K562 (cell line): ENCODE results near the gene SLIT1. TPM values are rescaled to one million over a fixed set of nuclear protein-coding genes. Genes with fewer than 3 reads are reported as not detected.

Experiments
- CTCFL ChIP-seq: IDR thresholded peaks from 2 replicates; pipeline ENCODE4 v1.6.1; 2011; ENCODE audit warnings: borderline replicate concordance, low read depth, mild to moderate bottlenecking, moderate library complexity, low read length; ENCODE audit not compliant: insufficient read depth, poor library complexity, severe bottlenecking
- GTF2E2 ChIP-seq: fragments of 200-800 bp; sonication (Bioruptor generic); IDR thresholded peaks from 2 replicates; pipeline ENCODE4 v1.6.1; 2016; ENCODE audit warnings: missing genetic modification characterization, missing compliant biosample characterization
- NBN ChIP-seq: fragments of 450-650 bp; IDR thresholded peaks from 2 replicates; pipeline ENCODE4 v1.6.1; 2016; ENCODE audit warnings: low read depth, mild to moderate bottlenecking
- NR1H2 ChIP-seq: sonication (generic); formaldehyde crosslinking; IDR thresholded peaks from 2 replicates; pipeline ENCODE4 v1.4.0; 2020; ENCODE audit warnings: mild to moderate bottlenecking, missing genetic modification reagents
- PRDM10 ChIP-seq: fragments of 450-650 bp; IDR thresholded peaks from 2 replicates; pipeline ENCODE4 v1.6.1; 2018; ENCODE audit not compliant: partially characterized antibody
- polyA plus RNA-seq, 8 experiments: library from polyadenylated mRNA; depleted of rRNA in 4 of 8; stranded (reverse) in 5 of 8; unstranded in 3 of 8; fragments of >200 nt; fragmentation: Nextera tagmentation in 2 of 8; fragmentation: Illumina TruSeq in 1 of 8; extraction: Ambion mirVana in 2 of 8; extraction: Trizol in 1 of 8; gene quantifications; 2 replicates each; pipeline versions ENCODE4 v1.2.1 to v1.2.3, GENCODE V29; 2011 to 2014; ENCODE audit warnings: inconsistent platforms in 1 of 8, missing spikeins in 1 of 8
- total RNA-seq, 7 experiments: library from RNA; depleted of rRNA in 6 of 7; stranded (reverse); fragments of >200 nt in 6 of 7; fragmentation: Illumina TruSeq in 2 of 7; extraction: Trizol in 2 of 7; gene quantifications; 2 replicates each; pipeline versions ENCODE4 v1.2.1 to v1.2.3, GENCODE V29; 2011 to 2021; ENCODE audit warnings: low replicate concordance in 1 of 7
- TF ChIP-seq, protein P1 (sequence below): fragments of 450-650 bp; IDR thresholded peaks from 2 replicates; pipeline ENCODE4 v1.6.1; 2016; ENCODE audit warnings: antibody characterized with exemption

The SLIT1 gene
- total and polyA plus RNA-seq, 9 of the 15 experiments (the other 6 are each of a cell fraction or from before 2014, with no cell fraction given) = 0.01 to 0.11 (median 0.04) TPM; not detected in 3

DNA sequence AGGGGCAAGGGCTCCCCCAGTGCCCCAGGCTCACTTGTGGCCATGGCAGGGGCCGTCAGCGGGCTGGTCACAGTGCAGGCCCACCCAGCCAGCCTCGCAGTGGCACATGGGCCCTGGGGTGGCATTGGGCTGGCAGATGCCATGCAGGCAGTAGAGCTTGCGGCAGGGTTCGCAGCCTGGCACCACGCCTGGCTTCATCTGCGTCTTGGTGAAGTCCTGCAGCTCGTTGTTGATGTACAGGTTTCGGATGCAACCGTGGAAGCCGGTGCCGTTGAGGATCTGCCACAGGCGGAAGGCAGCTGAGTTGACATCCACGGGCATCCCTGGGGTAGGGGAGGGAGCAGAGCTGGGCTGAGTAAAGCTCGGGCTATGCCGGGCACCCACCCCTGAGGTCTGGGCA lies 183.1 kb downstream of the SLIT1 start (continued):
- TF ChIP-seq PRDM10 (no peak), NR1H2 (CRISPR knock-in tag) (no peak), GTF2E2 (no peak), CTCFL (no peak), NBN (no peak)
- TF ChIP-seq, protein P1, sequence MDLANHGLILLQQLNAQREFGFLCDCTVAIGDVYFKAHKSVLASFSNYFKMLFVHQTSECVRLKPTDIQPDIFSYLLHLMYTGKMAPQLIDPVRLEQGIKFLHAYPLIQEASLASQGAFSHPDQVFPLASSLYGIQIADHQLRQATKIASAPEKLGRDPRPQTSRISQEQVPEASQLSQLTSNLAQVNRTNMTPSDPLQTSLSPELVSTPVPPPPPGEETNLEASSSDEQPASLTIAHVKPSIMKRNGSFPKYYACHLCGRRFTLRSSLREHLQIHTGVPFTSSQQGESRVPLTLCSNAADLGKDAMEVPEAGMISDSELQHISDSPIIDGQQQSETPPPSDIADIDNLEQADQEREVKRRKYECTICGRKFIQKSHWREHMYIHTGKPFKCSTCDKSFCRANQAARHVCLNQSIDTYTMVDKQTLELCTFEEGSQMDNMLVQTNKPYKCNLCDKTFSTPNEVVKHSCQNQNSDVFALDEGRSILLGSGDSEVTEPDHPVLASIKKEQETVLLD = no peak
